Activated T-cell treated with anti-CD3 and anti-CD28 coated beads, Interleukin-2, amount 50 U/mL, for 48 hours (primary cell): Measurements from ENCODE around the gene BARHL1.

Experiments
- DNase-seq, 2 experiments: peaks; one replicate each; pipeline ENCODE4 v3.0.0-alpha.2; 2020

BARHL1 gene

GRCh38 chr9:132582276-132582785 is at the start of gene BARHL1:
Gene BARHL1, plus strand, starts transcription at chr9:132582606. Its CDS starts 192 bp downstream, at chr9:132582798.
- no peak for DNase-seq

- no peak for DNase-seq
Measured at GRCh38 chr9:132534832-132535231, 47.6 kb upstream of the BARHL1 start.

GRCh38 chr9:132536124-132536523 is 46.3 kb upstream of the BARHL1 start:
- DNase-seq = no peak

GRCh38 chr9:132537352-132537751 is 45.1 kb upstream of the BARHL1 start:
- no peak for DNase-seq

- DNase-seq = no peak
Measured at GRCh38 chr9:132538071-132538470, 44.3 kb upstream of the BARHL1 start.

GRCh38 chr9:132539096-132539495 is 43.3 kb upstream of the BARHL1 start:
- DNase-seq = no peak

- DNase-seq = no peak
Measured at GRCh38 chr9:132541051-132541450, 41.4 kb upstream of the BARHL1 start.

GRCh38 chr9:132541870-132542830 is 40.3 kb upstream of the BARHL1 start:
- DNase-seq = no peak

GRCh38 chr9:132543251-132543650 is 39.2 kb upstream of the BARHL1 start:
- DNase-seq = no peak

GRCh38 chr9:132543960-132544359 is 38.4 kb upstream of the BARHL1 start:
- DNase-seq = no peak

GRCh38 chr9:132545578-132545977 is 36.8 kb upstream of the BARHL1 start:
- no peak for DNase-seq

GRCh38 chr9:132546148-132547051 is 36.0 kb upstream of the BARHL1 start:
- DNase-seq = peak in 1 of 2 experiments; percentile 22

- DNase-seq = no peak
Measured at GRCh38 chr9:132547052-132547431, 35.4 kb upstream of the BARHL1 start.

- DNase-seq = no peak
Measured at GRCh38 chr9:132547436-132547835, 35.0 kb upstream of the BARHL1 start.

GRCh38 chr9:132547976-132548730 is 34.3 kb upstream of the BARHL1 start:
- DNase-seq = no peak

GRCh38 chr9:132548751-132549640 is 33.4 kb upstream of the BARHL1 start:
- DNase-seq = no peak

GRCh38 chr9:132551556-132551955 is 30.9 kb upstream of the BARHL1 start:
- no peak for DNase-seq

GRCh38 chr9:132552041-132552440 is 30.4 kb upstream of the BARHL1 start:
- DNase-seq = no peak

GRCh38 chr9:132554755-132555154 is 27.7 kb upstream of the BARHL1 start:
- DNase-seq = no peak

- DNase-seq = no peak
Measured at GRCh38 chr9:132555528-132555927, 26.9 kb upstream of the BARHL1 start.

- no peak for DNase-seq
Measured at GRCh38 chr9:132556235-132556634, 26.2 kb upstream of the BARHL1 start.
